Adrenal gland (tissue), 12 donors: ENCODE measurements around the gene NR2F1. TPM values are rescaled to one million over a fixed set of nuclear protein-coding genes. Genes with fewer than 3 reads are reported as not detected.

Source experiments
- DNase-seq, 7 donors: peaks; one replicate each; pipeline ENCODE4 v3.0.0-alpha.2; 2019 to 2020
- H3K27ac ChIP-seq, 5 donors: fragments of 200-600 bp; sonication (generic) in 4 of 5; 1 replicate in 3 of 5; 2 replicates in 2 of 5; pipeline versions ENCODE4 v1.5.1 to v1.8.0; 2016 to 2020; ENCODE audit warnings: mild to moderate bottlenecking in 1 of 5
- H3K27me3 ChIP-seq: fragments of 200-600 bp; 2 replicates; pipeline ENCODE4 v1.8.0; 2021
- H3K36me3 ChIP-seq, 2 donors: fragments of 200-600 bp; replicated peaks in 1 of 2; 1 replicate in 1 of 2; 2 replicates in 1 of 2; pipeline versions ENCODE4 v1.5.1 to v1.8.0; 2018 to 2022
- H3K4me1 ChIP-seq, 2 donors: fragments of 200-600 bp; replicated peaks in 1 of 2; 1 replicate in 1 of 2; 2 replicates in 1 of 2; pipeline versions ENCODE4 v1.5.1 to v1.8.0; 2018 to 2021
- H3K4me3 ChIP-seq, 4 donors: fragments of 200-600 bp; sonication (generic) in 3 of 4; one replicate each; pipeline ENCODE4 v1.5.1; 2016 to 2018
- H3K9me3 ChIP-seq, 3 donors: fragments of 200-600 bp; sonication (generic) in 1 of 3; replicated peaks in 1 of 3; 1 replicate in 2 of 3; 2 replicates in 1 of 3; pipeline versions ENCODE4 v1.5.1 to v1.8.0; 2016 to 2021
- CTCF ChIP-seq, 6 experiments: fragments of 450-650 bp in 4 of 6; fragments of 200-600 bp in 2 of 6; sonication (generic) in 1 of 6; IDR thresholded peaks; 1 replicate in 5 of 6; 2 replicates in 1 of 6; pipeline versions ENCODE4 v1.5.1 to v1.8.0; 2016 to 2021; ENCODE audit warnings: antibody characterized with exemption in 6 of 6, mild to moderate bottlenecking in 2 of 6, moderate library complexity in 1 of 6
- POLR2A ChIP-seq, 2 donors: fragments of 450-650 bp; IDR thresholded peaks; one replicate each; pipeline ENCODE4 v1.6.1; 2017; ENCODE audit warnings: antibody characterized with exemption in 2 of 2, mild to moderate bottlenecking in 2 of 2, moderate library complexity in 1 of 2
- WGBS, 4 donors: extraction: QIAGEN DNeasy Blood & Tissue Kit in 2 of 4; methylation state at CpG; one replicate each; pipeline versions ENCODE4 v1.1.5 to v1.1.7; 2013 to 2017; 5-methylcytosine and 5-hydroxymethylcytosine counted together
- intact Hi-C, 2 donors: fragments of 100-400 bp; cut with DNase I; formaldehyde crosslinking; loops; one replicate each; pipeline versions ENCODE4 v1.14.1 to v1.15.0; 2022 to 2023
- polyA plus RNA-seq, 3 donors: library from polyadenylated mRNA; stranded (reverse); fragments of 200-250 nt in 2 of 3; fragments of 350-450 nt in 1 of 3; fragmentation: Illumina TruSeq in 1 of 3; extraction: RNeasy Lipid Tissue Mini Kit (QIAGEN cat#74804) in 1 of 3; gene quantifications; one replicate each; pipeline ENCODE4 v1.2.3, GENCODE V29; 2013 to 2014
- total RNA-seq, 9 donors: library from RNA; depleted of rRNA in 4 of 9; stranded (reverse); fragments of >200 nt in 4 of 9; fragments of 120-200 nt in 1 of 9; fragmentation: NEBNext Ultra II Directional in 1 of 9; extraction: Animal tissue kit (Norgen Biotek cat#: 25700) in 1 of 9; gene quantifications; one replicate each; pipeline versions ENCODE4 v1.1.0 to v1.2.4, GENCODE V29; 2013 to 2023
- donor health status: healthy with polysubstance abuse.
- donor health status: Bipolar disorder and iron deficiency.
- donor health status: DM: yes; HTN: yes; CAD: no.
- donor health status: DM: no; HTN: no; CAD: no.
- donor health status: DM: no; HTN: no; CAD: no.
- donor health status: DM: yes; HTN: yes; CAD: no.

NR2F1 gene
- total and polyA plus RNA-seq, 12 donors: 22.4 to 195 (median 68.2) TPM

GRCh38 chr5:93580063-93580926 is 2.7 kb upstream of the NR2F1 start:
- 1 to 2% (median 1%) methylated on average over 29 to 73 of the region's 73 CpGs for WGBS, 4 donors
- no peak for TF ChIP-seq CTCF (IDR thresholded peaks at IDR 0.05)
- peak in 1 of 2 donors; percentile 5 for TF ChIP-seq POLR2A (IDR thresholded peaks at IDR 0.05)
- intact Hi-C loops: loop anchor here in 1 of 2 donors (10.0 kb wide), 1 partner anchor 215 kb away; no protein-coding TSS in a partner anchor
- no peaks in the 10 kb centered on the region for H3K9me3 ChIP-seq
- peaks cover 0 to 39% of the 10 kb centered on the region in 2 donors for H3K4me1 ChIP-seq
- DNase-seq: peak in 6 of 7 donors; percentile 46 to 65 (median 59)
- H3K27ac ChIP-seq: peak overlapping the region; percentile 63 to 97 (median 86)
- H3K4me3 ChIP-seq: peak overlapping the region; percentile 31 to 93 (median 48)
- H3K27me3 ChIP-seq: no peaks in the 10 kb centered on the region
- no peaks in the 10 kb centered on the region for H3K36me3 ChIP-seq

GRCh38 chr5:93580927-93581445 is 2.0 kb upstream of the NR2F1 start, which contains the start of gene NR2F1-AS1:
Gene NR2F1-AS1 (minus strand): TSS chr5:93581219.
- Histone ChIP-seq H3K4me1 (peaks cover 0 to 36% of the 10 kb centered on the region in 2 donors), H3K9me3 (no peaks in the 10 kb centered on the region), H3K27ac (peak within 1 kb of the TSS; percentile 63 to 97 (median 86)), H3K27me3 (no peaks in the 10 kb centered on the region), H3K36me3 (no peaks in the 10 kb centered on the region), H3K4me3 (peak within 1 kb of the TSS; percentile 31 to 93 (median 54))
- TF ChIP-seq POLR2A (IDR thresholded peaks at IDR 0.05) (peak in 1 of 2 donors; percentile 51), CTCF (IDR thresholded peaks at IDR 0.05) (no peak)
- WGBS, 4 donors: 0 to 1% (median 0%) methylated on average over 14 to 41 of the region's 41 CpGs
- intact Hi-C loops: loop anchor here in 1 of 2 donors (10.0 kb wide), 1 partner anchor 214 kb away; no protein-coding TSS in a partner anchor
- peak in 3 of 7 donors; percentile 36 to 72 (median 41) for DNase-seq

- Histone ChIP-seq H3K27me3 (no peaks in the 10 kb centered on the region), H3K4me3 (peak overlapping the region in 2 of 4 donors; percentile 55 to 81), H3K4me1 (peaks cover 0 to 31% of the 10 kb centered on the region in 2 donors), H3K27ac (peak overlapping the region in 4 of 5 donors; percentile 32 to 88 (median 78)), H3K9me3 (no peaks in the 10 kb centered on the region), H3K36me3 (no peaks in the 10 kb centered on the region)
- TF ChIP-seq POLR2A (IDR thresholded peaks at IDR 0.05) (no peak), CTCF (IDR thresholded peaks at IDR 0.05) (no peak)
- WGBS, 4 donors: 0 to 2% (median 1%) methylated on average over 2 of the region's 2 CpGs
- intact Hi-C loops: loop anchor here in 1 of 2 donors (10.0 kb wide), 1 partner anchor 213 kb away; no protein-coding TSS in a partner anchor
- no peak for DNase-seq
Measured at GRCh38 chr5:93582167-93582462, 907 bp upstream of the NR2F1 start.

DNA sequence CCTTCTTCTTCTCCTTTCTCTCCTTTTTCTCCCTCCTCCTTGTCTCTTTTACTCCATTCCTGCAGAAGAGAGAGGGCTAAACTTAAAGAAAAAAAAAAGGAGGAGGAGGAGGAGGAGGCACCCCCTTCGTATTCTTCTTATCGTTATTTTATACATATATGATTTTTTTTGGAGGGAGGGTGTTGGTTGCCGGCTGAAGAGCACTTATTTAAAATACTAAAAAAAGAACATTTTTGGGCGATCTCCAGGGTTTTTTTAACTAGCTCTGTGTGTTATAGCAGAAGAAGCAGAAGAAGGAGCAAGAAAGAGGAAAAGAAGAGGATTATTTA is 381 bp downstream of the NR2F1 start:
- Histone ChIP-seq H3K27me3 (no peaks in the 10 kb centered on the region), H3K4me3 (peak overlapping the region in 3 of 4 donors; percentile 14 to 81 (median 55)), H3K9me3 (no peaks in the 10 kb centered on the region), H3K27ac (peak overlapping the region; percentile 17 to 93 (median 71)), H3K4me1 (peaks cover 0 to 26% of the 10 kb centered on the region in 2 donors), H3K36me3 (no peaks in the 10 kb centered on the region)
- 1 to 2% (median 1%) methylated on average over 4 of the region's 4 CpGs for WGBS, 4 donors
- no peak for TF ChIP-seq POLR2A (IDR thresholded peaks at IDR 0.05)
- no peak for TF ChIP-seq CTCF (IDR thresholded peaks at IDR 0.05)
- no peak for DNase-seq
- intact Hi-C loops: loop anchor here in 1 of 2 donors (10.0 kb wide), 1 partner anchor 211 kb away; no protein-coding TSS in a partner anchor
